Measurements from ENCODE around the gene SMAD6.

GRCh38 chr15:66821307-66821706 lies 119.3 kb downstream of the SMAD6 start:
- no peak for TF ChIP-seq POLR2A (IDR thresholded peaks at IDR 0.05)
- TF ChIP-seq, protein P1, sequence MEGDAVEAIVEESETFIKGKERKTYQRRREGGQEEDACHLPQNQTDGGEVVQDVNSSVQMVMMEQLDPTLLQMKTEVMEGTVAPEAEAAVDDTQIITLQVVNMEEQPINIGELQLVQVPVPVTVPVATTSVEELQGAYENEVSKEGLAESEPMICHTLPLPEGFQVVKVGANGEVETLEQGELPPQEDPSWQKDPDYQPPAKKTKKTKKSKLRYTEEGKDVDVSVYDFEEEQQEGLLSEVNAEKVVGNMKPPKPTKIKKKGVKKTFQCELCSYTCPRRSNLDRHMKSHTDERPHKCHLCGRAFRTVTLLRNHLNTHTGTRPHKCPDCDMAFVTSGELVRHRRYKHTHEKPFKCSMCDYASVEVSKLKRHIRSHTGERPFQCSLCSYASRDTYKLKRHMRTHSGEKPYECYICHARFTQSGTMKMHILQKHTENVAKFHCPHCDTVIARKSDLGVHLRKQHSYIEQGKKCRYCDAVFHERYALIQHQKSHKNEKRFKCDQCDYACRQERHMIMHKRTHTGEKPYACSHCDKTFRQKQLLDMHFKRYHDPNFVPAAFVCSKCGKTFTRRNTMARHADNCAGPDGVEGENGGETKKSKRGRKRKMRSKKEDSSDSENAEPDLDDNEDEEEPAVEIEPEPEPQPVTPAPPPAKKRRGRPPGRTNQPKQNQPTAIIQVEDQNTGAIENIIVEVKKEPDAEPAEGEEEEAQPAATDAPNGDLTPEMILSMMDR (IDR thresholded peaks at IDR 0.05): no peak
